Stimulated activated CD8-positive, alpha-beta memory T cell treated with anti-CD3 and anti-CD28 coated beads, Interleukin-2, amount 100 ng/mL, for 48 hours (primary cell): ENCODE measurements around the gene TBC1D20.
"Not testable (repeated sequence)": the region's sequence is repeated elsewhere in the genome, so short reads cannot be mapped to it uniquely, and the experiment has no call there.

ENCODE experiments used
- DNase-seq, 2 donors: peaks; one replicate each; pipeline ENCODE4 v3.0.0-alpha.2; 2020; ENCODE audit warnings: low read depth in 2 of 2

TBC1D20 gene, protein sequence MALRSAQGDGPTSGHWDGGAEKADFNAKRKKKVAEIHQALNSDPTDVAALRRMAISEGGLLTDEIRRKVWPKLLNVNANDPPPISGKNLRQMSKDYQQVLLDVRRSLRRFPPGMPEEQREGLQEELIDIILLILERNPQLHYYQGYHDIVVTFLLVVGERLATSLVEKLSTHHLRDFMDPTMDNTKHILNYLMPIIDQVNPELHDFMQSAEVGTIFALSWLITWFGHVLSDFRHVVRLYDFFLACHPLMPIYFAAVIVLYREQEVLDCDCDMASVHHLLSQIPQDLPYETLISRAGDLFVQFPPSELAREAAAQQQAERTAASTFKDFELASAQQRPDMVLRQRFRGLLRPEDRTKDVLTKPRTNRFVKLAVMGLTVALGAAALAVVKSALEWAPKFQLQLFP

DNA sequence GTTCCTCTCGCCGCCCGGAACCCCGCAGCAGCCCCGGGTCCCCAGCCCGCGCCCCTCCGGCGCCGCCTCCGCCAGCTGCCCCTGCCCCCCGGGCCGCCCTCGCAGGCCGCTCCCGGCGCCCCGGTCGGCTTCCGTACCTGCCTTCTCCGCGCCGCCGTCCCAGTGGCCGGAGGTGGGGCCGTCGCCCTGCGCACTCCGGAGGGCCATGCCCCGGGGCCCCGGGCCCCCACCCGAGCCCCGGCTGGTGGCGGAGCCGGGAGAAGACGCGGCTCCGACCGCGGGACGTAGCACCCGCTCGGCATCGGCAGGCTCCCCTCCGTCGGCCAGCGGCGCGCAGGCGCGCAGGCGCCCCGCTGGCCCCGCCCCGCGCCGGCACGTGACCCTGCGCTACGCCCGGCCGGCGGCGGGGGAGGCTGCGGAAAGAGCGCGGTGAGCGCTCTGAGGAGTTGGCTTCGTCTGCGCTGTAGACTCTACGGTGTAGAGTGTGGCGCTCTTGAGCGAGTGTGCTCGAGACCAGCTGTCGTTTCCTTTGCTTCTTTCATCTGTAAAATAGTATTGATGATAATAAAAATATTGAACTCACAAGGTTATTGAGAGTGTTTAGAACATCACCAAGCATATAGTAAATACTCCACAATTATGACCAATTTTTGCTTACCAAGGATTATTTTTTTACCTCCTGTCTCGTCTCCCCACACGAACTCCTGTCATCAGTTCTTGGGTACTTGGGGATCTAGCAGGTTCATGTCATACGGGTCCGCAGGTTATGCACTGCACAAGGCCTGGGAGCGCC is at the start of gene TBC1D20:
Gene TBC1D20, minus strand, starts transcription at position 335 of the 793 bp plus-strand sequence. Its CDS starts 128 bp downstream, at position 207.
- peak; percentile 72 to 78 for DNase-seq

DNA sequence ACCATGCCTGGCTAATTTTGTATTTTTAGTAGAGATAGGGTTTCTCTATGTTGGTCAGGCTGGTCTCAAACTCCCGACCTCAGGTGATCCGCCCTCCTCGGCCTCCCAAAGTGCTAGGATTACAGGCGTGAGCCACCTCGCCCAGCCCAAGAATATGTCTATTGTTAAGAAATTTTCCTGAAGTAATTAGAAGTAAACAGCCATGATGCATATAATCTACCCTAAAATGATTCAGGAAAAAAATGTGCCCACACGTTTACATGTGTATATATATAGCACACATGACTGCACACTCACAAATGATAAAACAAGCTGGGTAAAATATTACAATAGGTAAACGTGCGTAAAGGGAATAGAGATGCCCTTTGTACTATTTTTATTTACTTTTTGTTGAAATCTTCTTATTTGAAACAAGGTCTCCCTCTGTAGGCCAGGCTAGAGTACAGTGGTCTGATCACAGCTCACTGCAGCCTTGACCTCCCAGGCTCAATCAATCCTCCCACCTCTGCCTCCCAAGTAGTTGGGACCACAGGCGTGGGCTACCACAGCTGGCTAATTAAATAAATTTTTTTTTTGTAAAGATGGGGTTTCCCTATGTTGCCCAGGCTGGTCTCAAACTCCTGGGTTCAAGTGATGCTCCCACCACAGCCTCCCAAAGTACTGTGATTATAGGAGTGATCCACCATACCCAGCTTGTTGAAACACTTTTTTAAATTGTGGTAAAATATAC is 48.2 kb upstream of the TBC1D20 start:
- DNase-seq = not testable (repeated sequence)

DNA sequence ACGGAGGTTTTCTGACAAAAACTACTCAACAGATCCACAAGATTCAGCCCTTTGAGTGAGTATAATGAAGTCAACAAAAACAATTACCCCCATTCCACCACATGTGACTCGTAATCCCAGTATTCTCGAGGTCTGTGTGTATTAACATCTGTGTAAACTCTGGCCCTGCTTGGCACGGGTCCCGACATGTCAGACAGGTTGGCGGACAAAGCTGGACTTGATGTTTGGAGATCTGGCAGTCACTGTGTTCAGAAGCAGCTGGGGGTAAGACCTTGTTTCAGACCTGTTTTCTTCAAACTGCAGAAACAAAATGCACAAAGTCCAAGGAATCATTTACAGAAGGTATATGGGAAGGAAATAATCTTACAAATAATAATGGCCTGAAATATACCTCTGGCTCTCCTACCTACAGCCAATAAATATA is 46.0 kb upstream of the TBC1D20 start:
- DNase-seq = not testable (repeated sequence)

DNA sequence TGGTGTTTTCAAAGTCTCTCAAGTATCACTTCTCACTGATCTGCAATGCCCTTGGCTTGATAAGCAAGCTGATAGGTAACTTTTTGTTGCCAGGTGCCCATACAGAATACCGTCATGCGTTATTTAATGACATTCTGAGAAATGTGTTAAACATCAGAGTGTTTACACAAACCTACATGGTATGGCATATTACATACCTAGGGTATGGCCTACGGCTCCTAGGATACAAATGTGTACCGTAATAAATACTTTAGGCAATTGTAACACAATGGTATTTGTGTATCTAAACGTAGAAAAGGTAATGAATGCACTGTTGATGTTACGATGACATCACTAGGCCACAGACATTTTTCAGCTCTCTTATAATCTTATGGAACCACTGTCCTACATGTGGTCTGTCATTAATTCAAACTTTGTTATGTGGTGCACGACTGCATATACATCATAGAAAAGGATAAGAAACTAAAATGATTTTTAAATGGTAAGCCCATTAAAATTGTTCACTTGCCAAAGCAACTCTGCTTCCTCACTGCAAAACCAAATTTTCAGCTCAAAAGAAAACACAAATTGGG is 45.5 kb upstream of the TBC1D20 start:
- no peak for DNase-seq

DNA sequence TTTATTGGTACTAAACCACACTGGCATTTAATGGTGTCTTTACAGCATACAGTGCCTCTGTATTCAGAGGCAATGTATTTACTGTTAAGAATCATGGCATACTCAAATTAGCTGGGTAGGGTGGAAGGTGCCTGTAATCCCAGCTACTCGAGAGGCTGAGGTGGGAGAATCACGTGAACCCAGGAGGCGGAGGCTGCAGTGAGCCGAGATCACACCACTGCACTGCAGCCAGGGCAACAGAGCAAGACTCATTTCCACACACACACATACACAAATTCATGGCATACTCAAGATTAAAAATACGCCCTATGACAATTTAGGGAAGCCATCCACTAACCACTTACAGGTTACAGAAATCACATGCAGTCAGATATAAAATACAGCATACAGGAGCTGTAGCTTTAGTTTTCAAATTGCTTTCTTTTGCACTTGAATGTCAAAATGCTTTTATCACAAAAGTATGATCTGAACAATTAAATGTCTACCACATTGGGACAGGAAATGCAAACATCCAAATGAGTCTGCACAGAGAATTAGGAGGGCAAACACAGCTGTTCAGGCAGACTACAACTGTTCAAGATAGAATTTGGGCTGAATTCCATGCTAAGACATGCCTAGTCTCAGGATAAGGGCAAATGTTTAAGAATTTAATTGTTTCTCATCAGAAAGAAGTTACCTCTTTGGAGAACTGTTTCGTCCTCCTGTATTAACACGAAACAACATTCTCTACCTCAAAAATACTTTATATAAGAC is 44.8 kb upstream of the TBC1D20 start:
- no peak for DNase-seq

DNA sequence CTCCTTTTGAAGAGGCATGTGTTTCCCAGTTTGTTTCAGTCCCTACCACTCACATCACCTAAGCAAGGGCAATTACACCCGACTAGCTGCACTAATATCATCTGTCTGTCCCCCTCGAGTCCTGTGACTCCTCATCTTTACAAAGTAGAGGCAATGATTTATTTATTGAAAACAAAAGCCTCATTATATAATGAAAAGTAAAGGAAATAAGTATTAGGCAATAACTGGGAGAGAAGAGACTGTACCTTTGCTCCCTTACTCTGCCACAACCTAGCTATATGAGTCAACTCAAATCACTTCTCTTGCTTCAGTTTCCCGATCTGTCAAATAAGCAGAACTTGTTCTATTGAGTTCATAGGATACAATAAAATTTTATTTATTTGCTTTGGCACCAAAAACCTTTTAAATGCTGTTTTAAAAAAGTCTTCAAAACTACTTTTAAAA is 42.3 kb upstream of the TBC1D20 start:
- DNase-seq = no peak

DNA sequence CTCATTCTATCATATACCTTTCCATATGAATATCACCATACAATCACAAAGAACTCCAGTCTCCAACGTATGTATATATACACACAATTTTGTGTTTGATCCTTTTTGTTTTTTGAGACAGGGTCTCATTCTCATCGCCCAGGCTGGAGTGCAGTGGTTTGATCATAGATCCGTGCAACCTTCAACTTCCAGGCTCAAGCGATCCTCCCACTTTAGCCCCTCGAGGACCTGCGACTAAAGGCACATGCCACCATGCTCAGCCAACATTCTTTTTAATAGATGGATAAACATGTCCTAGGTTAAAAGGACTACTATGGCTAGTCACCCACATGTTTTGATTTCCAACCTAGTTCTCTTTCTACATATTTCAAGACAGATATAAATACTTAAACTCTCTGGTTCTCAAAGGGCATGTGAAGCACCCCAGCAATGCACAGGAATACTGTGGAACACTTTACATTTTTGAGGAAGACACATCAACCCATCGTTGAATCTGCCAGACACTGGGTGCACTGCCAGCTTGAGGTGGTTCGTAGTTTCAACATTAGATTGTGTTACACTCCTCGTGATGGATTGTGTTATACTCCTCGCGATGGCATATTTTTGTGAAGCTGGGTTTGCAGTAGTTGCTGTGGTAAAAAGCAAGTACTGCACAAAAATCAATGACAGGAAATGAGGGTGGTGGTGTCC is 40.9 kb upstream of the TBC1D20 start:
- no peak for DNase-seq

DNA sequence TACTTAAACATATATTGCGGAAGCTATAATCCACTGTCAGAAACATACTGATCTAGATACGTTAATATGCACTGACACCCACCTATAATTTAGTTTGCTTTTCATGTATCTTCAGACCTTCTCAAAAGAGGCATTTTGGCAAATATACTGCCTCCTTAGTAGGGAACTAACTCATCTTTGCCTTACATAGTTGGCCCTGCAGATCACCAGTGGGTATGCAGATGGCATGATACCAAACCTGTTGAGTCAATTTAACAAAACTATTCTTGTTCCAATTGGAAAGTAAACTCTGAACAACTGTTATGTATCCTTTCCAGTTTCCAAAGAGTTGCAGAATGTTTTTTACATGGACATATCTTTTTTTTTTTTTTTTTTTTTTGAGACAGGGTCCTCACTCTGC is 35.6 kb upstream of the TBC1D20 start:
- no peak for DNase-seq

DNA sequence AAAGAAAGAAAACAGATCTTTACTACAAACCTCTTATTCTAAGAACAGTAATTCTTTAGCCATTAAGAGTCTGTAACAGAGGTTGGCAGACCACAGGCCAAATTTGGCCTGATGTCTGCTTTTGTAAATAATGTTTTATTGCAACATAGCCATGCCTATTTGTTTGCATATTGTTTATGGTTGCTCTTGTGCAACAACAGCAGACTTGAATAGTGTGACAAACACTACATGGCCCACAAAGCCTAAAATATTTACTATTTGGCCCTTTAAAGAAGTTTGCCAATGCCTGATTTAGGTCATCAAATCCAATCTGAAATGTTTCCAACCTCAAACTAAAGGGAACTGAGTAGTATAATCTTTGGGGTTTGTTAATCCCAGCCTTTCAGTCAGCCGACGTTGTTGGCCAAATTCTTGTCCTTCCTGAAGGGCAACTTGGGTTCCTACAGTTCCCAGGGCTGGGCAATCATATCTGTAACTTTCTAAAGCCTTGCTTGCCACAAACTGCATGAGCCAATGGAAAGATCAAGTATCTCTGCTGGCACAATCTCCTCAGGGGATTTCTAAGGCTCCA is 33.9 kb upstream of the TBC1D20 start:
- no peak for DNase-seq

DNA sequence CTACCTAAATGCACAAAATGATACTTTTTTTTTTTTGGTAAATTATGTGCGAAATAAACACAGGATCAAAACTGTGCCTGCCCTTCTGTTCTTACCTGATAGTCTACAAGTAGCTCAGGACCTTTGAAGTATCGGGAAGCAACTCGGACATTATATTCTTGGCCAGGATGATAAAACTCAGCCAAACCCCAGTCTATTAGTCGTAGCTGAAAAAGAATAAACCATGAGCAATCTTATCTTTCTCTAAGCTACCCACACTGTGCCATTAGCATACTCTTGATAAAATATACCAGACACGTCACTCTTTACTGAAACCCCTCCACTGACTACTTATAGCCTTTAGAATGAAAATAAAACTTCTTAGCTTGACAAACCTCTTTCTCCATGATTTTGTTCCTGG is 29.8 kb upstream of the TBC1D20 start:
- no peak for DNase-seq

DNA sequence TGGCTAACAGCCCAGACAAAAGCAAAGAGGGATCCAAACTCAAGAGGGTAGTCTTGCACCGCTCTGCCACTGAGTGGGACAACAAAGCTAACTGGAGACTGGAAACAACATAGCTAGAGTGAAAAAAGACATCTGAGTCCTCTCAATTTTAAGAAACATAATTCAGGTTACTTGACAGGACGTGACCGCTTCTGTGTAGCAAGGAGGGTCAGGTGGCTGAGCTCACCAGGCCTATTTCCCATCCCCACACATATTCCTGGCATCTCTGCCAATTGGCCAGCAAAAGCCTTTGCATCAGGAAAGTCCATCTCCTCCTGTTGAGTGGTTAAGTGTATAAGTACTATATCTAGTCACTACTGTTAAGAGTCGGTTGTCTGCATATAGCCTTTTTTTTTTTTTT is 25.3 kb upstream of the TBC1D20 start:
- no peak for DNase-seq

DNA sequence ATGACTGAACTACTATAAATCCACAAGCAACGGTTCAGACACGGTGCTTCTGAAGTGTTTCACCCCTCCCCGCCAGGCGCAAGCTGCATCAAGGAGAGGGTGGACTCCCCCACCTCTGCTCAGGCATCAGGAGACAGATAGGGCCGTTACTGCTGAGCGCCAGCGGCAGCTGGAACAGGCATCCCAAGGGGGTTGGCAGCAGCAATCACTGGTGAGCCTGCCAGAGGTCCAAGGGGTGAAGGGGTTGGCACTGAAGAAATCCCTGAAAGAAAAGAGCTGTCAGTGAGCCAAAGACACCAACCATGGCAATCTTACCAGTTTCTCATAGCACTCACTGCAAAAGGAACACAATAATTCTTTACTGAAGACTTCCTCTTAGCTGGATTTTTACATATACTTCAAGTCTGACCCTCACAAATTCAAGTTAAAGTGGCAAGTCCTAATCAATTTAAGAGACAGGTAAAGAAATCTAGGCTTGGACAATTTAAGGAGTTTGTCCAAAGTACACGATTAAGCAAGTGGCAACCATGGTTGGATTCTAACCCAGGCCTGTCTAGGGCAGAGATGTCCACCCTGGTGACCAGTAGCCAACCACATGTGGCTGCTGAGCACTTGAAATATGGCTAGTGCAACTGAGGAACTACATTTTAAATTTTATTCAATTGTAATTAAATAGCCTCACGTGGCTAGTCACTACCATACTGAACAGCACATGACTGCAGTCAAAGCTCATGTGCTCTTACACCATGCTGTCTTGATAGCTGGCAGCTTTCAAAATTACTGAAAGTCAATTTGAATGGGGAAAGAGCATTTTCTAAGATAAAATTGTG is 21.7 kb upstream of the TBC1D20 start:
- no peak for DNase-seq

DNA sequence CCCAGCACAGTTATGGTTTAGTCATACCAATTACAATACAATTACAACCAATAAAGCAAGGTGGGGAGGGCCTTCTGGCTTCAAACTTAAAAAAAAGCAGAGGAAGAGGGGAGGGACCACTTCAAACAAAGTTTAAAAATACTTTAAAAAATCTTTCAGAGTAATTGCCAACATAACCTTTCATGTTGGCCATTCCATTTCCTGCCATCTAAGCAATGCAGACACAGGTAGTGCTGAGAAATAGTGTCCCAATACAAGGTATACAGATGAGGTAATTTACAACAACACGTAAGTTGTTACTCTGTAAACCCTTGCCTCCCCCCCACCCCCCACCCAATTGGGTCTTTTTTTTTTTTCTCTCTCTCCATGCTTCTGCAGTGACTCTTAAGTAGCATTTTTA is 18.8 kb upstream of the TBC1D20 start:
- no peak for DNase-seq

DNA sequence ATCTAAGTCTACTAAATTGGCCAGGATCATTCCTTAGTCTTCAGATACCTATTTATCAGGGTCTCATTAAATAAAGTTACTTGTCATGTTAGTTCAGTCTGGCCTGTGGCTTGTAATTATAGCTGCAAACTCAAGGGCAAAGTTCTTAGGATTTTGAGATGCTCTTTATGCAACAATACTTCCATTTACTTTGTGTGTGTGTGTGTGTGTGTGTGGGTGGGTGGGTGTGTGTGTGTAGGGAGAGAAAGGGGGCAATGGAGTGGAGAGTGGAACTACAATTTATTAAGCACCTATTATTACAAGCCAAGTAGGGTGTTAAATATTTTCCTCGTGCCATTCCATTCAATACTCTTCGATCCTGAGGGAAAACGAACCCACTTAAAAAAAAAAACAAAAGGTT is 17.7 kb upstream of the TBC1D20 start:
- DNase-seq = no peak

DNA sequence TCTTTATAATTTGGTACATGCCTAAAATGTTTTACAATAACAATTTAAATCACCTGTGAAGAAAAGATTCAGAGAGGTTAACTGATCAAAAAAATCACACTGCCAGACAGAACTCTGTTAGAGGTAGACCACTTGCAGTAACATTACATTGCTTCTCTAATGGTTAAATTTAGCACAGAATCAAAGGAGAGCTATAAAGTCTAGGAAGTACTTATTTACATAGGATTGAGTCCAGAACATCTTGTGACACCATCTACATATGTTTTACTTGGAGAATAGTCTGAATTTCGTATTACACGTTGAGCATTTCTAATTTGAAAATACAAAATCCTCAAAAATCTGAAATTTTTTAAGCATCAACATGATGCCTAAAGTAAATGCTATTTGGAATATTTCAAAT is 17.2 kb upstream of the TBC1D20 start:
- no peak for DNase-seq

DNA sequence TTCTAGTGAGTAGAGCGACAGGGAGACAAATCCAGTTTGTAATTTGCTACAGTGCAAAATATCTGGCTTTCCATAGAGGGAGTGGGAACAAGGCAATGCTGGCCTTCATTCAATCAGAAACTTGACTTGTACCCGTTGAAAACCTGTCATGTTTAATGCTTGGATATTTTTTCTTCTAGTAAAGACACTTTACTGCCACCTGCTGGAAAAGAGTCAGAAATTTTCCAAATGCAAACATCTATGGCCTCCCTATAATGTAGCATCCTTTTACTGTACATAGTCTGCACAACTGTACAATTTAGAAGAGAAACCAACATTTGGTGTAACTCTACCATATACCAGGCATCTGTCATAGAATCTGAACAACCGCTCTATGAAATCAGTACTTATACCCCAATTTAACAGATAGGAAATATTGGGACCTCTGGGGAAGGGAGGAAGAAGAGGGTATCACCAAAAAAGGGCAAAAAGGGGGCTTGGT is 16.7 kb upstream of the TBC1D20 start:
- no peak for DNase-seq

DNA sequence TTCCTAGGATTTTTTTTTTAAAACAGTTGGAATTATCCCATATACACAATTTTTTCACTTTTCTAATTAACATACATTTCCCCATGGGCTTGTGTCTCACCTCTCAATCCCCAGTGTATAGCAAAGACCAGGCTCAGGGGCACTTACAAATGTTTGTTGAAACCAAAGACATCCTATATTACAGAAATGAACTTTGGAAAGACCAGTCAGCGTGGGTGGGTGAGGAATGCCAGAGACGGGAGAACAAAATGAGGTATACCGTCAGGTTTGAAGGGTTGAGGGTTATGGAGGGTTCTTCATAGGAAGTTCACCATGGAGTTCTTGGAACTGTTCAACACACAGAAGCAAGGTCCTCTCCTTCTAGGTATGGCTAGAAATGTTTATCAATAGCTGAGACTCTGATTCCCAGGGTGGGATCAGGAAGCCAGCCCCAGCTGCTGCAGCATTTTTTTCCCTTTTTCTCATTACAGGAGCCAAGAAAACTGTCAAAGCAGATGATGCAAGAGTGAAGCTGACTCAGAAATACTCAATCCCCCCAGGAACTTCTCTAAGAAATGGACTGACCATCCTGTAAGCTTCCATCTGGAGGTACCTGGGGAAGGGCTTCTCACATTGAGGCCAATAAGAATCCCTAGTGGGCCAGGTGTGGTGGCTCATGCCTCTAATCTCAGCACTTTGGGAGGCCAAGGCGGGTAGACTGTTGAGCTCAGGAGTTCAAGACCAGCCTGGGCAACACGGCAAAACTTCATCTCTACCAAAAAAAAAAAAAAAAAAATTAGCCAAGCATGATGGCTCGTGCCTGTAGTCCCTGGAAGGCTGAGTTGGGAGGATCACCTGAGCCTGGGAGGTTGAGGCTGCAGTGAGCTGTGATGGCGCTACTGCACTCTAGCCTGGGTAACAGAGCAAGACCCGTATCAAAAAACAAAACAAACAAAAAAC is 15.9 kb upstream of the TBC1D20 start:
- no peak for DNase-seq
